ENCODE measurements around the gene CCDC43. TPM values are rescaled to one million over a fixed set of nuclear protein-coding genes. Genes with fewer than 3 reads are reported as not detected.

CCDC43 gene
- total RNA-seq, 1 donor from 2014 or later: 40.2 TPM

Other genes with a start within 250 kb of the CCDC43 start
- 17.0 and 20.7 TPM in 2 replicates for gene GPATCH8, start 186.4 kb downstream of the CCDC43 start, total RNA-seq
- 0.68 and 1.0 TPM in 2 replicates for gene FZD2, start 132.3 kb downstream of the CCDC43 start, total RNA-seq
- gene MEIOC, start 33.3 kb downstream of the CCDC43 start, total RNA-seq: under 0.01 TPM in 2 replicates
- gene DBF4B, start 18.9 kb upstream of the CCDC43 start, total RNA-seq: 2.6 and 7.7 TPM in 2 replicates
- under 0.01 and 0.09 TPM in 2 replicates for gene ADAM11, start 69.2 kb upstream of the CCDC43 start, total RNA-seq
- gene GJC1, start 140.5 kb upstream of the CCDC43 start, total RNA-seq: 7.5 and 13.9 TPM in 2 replicates
- gene HIGD1B, start 158.1 kb upstream of the CCDC43 start, total RNA-seq: not detected in 2 replicates
- gene EFTUD2, start 209.7 kb upstream of the CCDC43 start, total RNA-seq: 154 and 298 TPM in 2 replicates
- 0.51 TPM in 1 of 2 replicates, not detected in the other for gene GFAP, start 225.7 kb upstream of the CCDC43 start, total RNA-seq

Data from dermis blood vessel endothelial cell (primary cell).